HepG2 (cell line): ENCODE measurements around the gene ANKRD30A.

Experiments
- FOXA3 ChIP-seq: IDR thresholded peaks from 2 replicates; pipeline ENCODE4 v1.6.1; 2016; ENCODE audit warnings: missing genetic modification reagents, missing compliant biosample characterization
- POLR2A ChIP-seq, 2 experiments: IDR thresholded peaks; 2 replicates each; pipeline ENCODE4 v1.6.1; 2011; ENCODE audit warnings: low read depth in 2 of 2, low read length in 2 of 2, mild to moderate bottlenecking in 1 of 2, moderate library complexity in 1 of 2; ENCODE audit not compliant: insufficient read depth in 1 of 2
- REST ChIP-seq, 2 experiments: IDR thresholded peaks; 2 replicates each; pipeline ENCODE4 v1.6.1; 2011 to 2012; ENCODE audit warnings: low read length in 2 of 2, borderline replicate concordance in 1 of 2, low read depth in 1 of 2, mild to moderate bottlenecking in 1 of 2, moderate library complexity in 1 of 2
- SAP130 ChIP-seq: IDR thresholded peaks from 2 replicates; pipeline ENCODE4 v1.6.1; 2016; ENCODE audit warnings: low read depth
- ZBTB7A ChIP-seq: sonication (generic); formaldehyde crosslinking; IDR thresholded peaks from 2 replicates; pipeline ENCODE4 v1.8.0; 2022; ENCODE audit warnings: mild to moderate bottlenecking, missing genetic modification reagents
- ZNF121 ChIP-seq: sonication (generic); formaldehyde crosslinking; IDR thresholded peaks from 2 replicates; pipeline ENCODE4 v1.5.0; 2020; ENCODE audit warnings: mild to moderate bottlenecking, missing genetic modification reagents
- ZNF138 ChIP-seq: sonication (generic); formaldehyde crosslinking; IDR thresholded peaks from 2 replicates; pipeline ENCODE4 v1.5.0; 2020; ENCODE audit warnings: mild to moderate bottlenecking, low read depth, missing genetic modification reagents
- ZNF274 ChIP-seq: sonication (generic); formaldehyde crosslinking; IDR thresholded peaks from 2 replicates; pipeline ENCODE4 v1.5.1; 2020; ENCODE audit warnings: mild to moderate bottlenecking, missing genetic modification reagents

GRCh38 chr10:37101261-37101660 lies 24.1 kb upstream of the ANKRD30A start:
- TF ChIP-seq ZNF121: no peak
- no peak for TF ChIP-seq REST (IDR thresholded peaks at IDR 0.05; ENCODE audit: borderline replicate concordance in 1 of 2, low read depth in 1 of 2, low read length in 2 of 2)
- no peak for TF ChIP-seq ZNF274 (CRISPR knock-in tag)
- TF ChIP-seq FOXA3: no peak
- no peak for TF ChIP-seq POLR2A (IDR thresholded peaks at IDR 0.05; ENCODE audit: insufficient read depth in 1 of 2, low read depth in 2 of 2, low read length in 2 of 2)
- TF ChIP-seq SAP130 (CRISPR knock-in tag): no peak
- TF ChIP-seq ZNF138 (CRISPR knock-in tag): no peak
- no peak for TF ChIP-seq ZBTB7A (CRISPR knock-in tag)
